Sigmoid colon (tissue), 7 donors: ENCODE data around the gene ANKIB1. TPM values are rescaled to one million over a fixed set of nuclear protein-coding genes. Genes with fewer than 3 reads are reported as not detected.

Source experiments
- DNase-seq: peaks from one replicate; pipeline ENCODE4 v3.0.0-alpha.2; 2019
- H3K27ac ChIP-seq, 4 donors: fragments of 200-600 bp; sonication (generic); one replicate each; pipeline ENCODE4 v1.5.1; 2016 to 2019; ENCODE audit warnings: mild to moderate bottlenecking in 1 of 4
- H3K27me3 ChIP-seq, 3 donors: fragments of 200-600 bp; sonication (generic); one replicate each; pipeline ENCODE4 v1.5.1; 2019; ENCODE audit warnings: mild to moderate bottlenecking in 1 of 3
- H3K36me3 ChIP-seq, 4 donors: fragments of 200-600 bp; sonication (generic); one replicate each; pipeline ENCODE4 v1.5.1; 2016 to 2019
- H3K4me1 ChIP-seq, 4 donors: fragments of 200-600 bp; sonication (generic); one replicate each; pipeline ENCODE4 v1.5.1; 2017 to 2019
- H3K4me3 ChIP-seq, 4 donors: fragments of 200-600 bp; sonication (generic); one replicate each; pipeline ENCODE4 v1.5.1; 2017 to 2019; ENCODE audit warnings: mild to moderate bottlenecking in 2 of 4, moderate library complexity in 1 of 4
- H3K9me3 ChIP-seq, 4 donors: fragments of 200-600 bp in 3 of 4; sonication (generic) in 3 of 4; one replicate each; pipeline versions ENCODE4 v1.5.1 to v1.6.1; 2013 to 2019
- EP300 ChIP-seq, 4 donors: sonication (generic); formaldehyde crosslinking; IDR thresholded peaks; one replicate each; pipeline ENCODE4 v1.6.1; 2017; ENCODE audit warnings: antibody characterized with exemption in 4 of 4
- POLR2A ChIP-seq, 2 donors: fragments of 450-650 bp; IDR thresholded peaks; one replicate each; pipeline ENCODE4 v1.6.1; 2016; ENCODE audit warnings: antibody characterized with exemption in 2 of 2, mild to moderate bottlenecking in 2 of 2, moderate library complexity in 2 of 2
- POLR2AphosphoS5 ChIP-seq, 4 donors: sonication (generic); formaldehyde crosslinking; IDR thresholded peaks; one replicate each; pipeline ENCODE4 v1.6.1; 2017; ENCODE audit warnings: antibody characterized with exemption in 4 of 4
- WGBS, 2 donors: extraction: QIAGEN DNeasy Blood & Tissue Kit; methylation state at CpG; one replicate each; pipeline ENCODE4 v1.1.7; 2013; 5-methylcytosine and 5-hydroxymethylcytosine counted together
- intact Hi-C: fragments of 100-400 bp; cut with DNase I; formaldehyde crosslinking; loops from one replicate; pipeline ENCODE4 v1.15.1; 2023
- polyA plus RNA-seq, 3 donors: library from polyadenylated mRNA; stranded (reverse); fragments of 200-250 nt; gene quantifications; one replicate each; pipeline ENCODE4 v1.2.3, GENCODE V29; 2013
- total RNA-seq, 4 donors: library from RNA; depleted of rRNA; stranded (reverse); fragments of >200 nt; gene quantifications; one replicate each; pipeline ENCODE4 v1.1.0, GENCODE V29; 2016
- TF ChIP-seq, protein P1 (sequence below), 4 experiments: fragments of 450-650 bp in 3 of 4; fragments of 200-600 bp in 1 of 4; IDR thresholded peaks; one replicate each; pipeline ENCODE4 v1.5.1; 2016 to 2019; ENCODE audit warnings: antibody characterized with exemption in 4 of 4, mild to moderate bottlenecking in 3 of 4, moderate library complexity in 2 of 4
- donor health status: healthy with polysubstance abuse.
- donor health status: Bipolar disorder and iron deficiency.
- donor health status: healthy.

The ANKIB1 gene
- total and polyA plus RNA-seq, 7 donors, result 12.6 to 37.5 (median 24.6) TPM

DNA sequence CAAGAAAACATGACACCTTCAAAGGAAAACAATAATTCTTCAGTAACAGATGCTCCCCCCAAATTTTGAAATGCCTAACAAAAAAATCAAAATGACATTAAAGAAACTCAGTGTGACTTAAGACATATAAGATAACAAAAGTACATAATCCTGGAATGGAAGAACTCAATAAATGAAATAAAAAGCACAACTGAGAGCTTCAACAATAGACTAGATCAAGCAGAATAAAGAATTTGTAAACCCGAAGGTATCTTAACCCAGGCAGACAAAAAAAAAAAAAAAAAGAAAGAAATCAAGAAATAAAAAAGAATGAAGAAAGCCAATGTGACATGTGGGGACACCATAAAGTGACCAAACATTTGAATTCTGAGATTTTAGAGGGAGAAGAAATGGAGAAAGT lies 39.1 kb upstream of the ANKIB1 start:
- TF ChIP-seq EP300 (IDR thresholded peaks at IDR 0.05) (no peak), POLR2AphosphoS5 (IDR thresholded peaks at IDR 0.05) (no peak), POLR2A (IDR thresholded peaks at IDR 0.05) (no peak)
- TF ChIP-seq, protein P1, sequence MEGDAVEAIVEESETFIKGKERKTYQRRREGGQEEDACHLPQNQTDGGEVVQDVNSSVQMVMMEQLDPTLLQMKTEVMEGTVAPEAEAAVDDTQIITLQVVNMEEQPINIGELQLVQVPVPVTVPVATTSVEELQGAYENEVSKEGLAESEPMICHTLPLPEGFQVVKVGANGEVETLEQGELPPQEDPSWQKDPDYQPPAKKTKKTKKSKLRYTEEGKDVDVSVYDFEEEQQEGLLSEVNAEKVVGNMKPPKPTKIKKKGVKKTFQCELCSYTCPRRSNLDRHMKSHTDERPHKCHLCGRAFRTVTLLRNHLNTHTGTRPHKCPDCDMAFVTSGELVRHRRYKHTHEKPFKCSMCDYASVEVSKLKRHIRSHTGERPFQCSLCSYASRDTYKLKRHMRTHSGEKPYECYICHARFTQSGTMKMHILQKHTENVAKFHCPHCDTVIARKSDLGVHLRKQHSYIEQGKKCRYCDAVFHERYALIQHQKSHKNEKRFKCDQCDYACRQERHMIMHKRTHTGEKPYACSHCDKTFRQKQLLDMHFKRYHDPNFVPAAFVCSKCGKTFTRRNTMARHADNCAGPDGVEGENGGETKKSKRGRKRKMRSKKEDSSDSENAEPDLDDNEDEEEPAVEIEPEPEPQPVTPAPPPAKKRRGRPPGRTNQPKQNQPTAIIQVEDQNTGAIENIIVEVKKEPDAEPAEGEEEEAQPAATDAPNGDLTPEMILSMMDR (IDR thresholded peaks at IDR 0.05), result no peak
- intact Hi-C loops, result loop anchor here (5.0 kb wide), 1 partner anchor 79 kb away; no protein-coding TSS in a partner anchor
- Histone ChIP-seq H3K36me3 (peaks cover 1 to 92% (median 39%) of the 10 kb centered on the region in 4 donors), H3K4me1 (no peaks in the 10 kb centered on the region), H3K27ac (no peak overlapping the region), H3K27me3 (no peaks in the 10 kb centered on the region), H3K4me3 (no peak overlapping the region), H3K9me3 (no peaks in the 10 kb centered on the region)
- WGBS, 2 donors, result 93 to 100% methylated on average over 1 of the region's 1 CpG
- DNase-seq, result no peak

DNA sequence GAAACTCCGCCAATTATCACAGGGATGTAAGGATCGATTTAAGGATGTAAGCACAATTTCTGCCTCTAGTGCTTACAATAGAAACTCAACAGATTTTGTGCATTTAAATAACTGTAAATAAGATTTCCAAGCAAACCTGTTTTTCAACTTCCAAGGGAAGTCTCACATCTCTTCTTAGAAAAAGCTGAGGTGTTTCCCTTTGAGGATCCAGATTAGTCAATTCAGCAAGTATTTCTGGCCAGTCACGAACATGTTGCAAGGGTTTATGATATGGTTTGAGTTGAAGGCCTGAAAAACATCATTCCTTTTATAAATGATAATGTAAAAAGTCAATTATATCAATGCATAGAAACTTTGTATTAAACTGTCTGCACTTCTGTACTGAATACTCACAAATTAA lies 24.0 kb upstream of the ANKIB1 start:
- intact Hi-C loops, result no loop called here
- no peak for DNase-seq
- no peaks in the 10 kb centered on the region for H3K9me3 ChIP-seq
- H3K4me3 ChIP-seq, result no peak overlapping the region
- no peaks in the 10 kb centered on the region for H3K4me1 ChIP-seq
- H3K36me3 ChIP-seq, result peaks cover 18 to 98% (median 31%) of the 10 kb centered on the region in 4 donors
- H3K27ac ChIP-seq, result no peak overlapping the region
- 97 to 99% methylated on average over 3 of the region's 3 CpGs for WGBS, 2 donors
- TF ChIP-seq, protein P1 (IDR thresholded peaks at IDR 0.05), result no peak
- TF ChIP-seq POLR2A (IDR thresholded peaks at IDR 0.05) (no peak), POLR2AphosphoS5 (IDR thresholded peaks at IDR 0.05) (no peak), EP300 (IDR thresholded peaks at IDR 0.05) (no peak)
- no peaks in the 10 kb centered on the region for H3K27me3 ChIP-seq

DNA sequence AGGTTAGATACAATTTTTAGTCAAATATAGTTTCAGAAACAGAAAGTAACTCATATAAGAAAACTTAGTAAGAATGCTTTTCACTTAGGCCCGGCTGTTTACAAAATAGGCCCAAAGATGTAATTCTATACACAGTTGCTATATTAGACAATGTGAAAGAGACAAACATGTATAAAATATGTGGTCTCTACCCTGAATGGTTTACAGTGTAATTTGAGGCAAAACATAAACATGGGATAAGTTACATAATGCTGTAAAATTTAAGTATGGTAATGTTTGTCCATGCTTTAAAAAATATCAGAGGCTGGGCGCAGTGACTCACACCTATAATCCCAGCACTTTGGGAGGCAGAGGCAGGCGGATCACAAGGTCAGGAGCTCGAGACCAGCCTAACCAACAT lies 18.8 kb upstream of the ANKIB1 start:
- H3K27ac ChIP-seq, result no peak overlapping the region
- no peak overlapping the region for H3K4me3 ChIP-seq
- H3K36me3 ChIP-seq, result peaks cover 0 to 89% (median 10%) of the 10 kb centered on the region in 4 donors
- DNase-seq, result no peak
- H3K27me3 ChIP-seq, result no peaks in the 10 kb centered on the region
- no peak for TF ChIP-seq POLR2A (IDR thresholded peaks at IDR 0.05)
- TF ChIP-seq, protein P1 (IDR thresholded peaks at IDR 0.05), result no peak
- TF ChIP-seq POLR2AphosphoS5 (IDR thresholded peaks at IDR 0.05), result no peak
- no peak for TF ChIP-seq EP300 (IDR thresholded peaks at IDR 0.05)
- 88 to 89% methylated on average over 4 of the region's 4 CpGs for WGBS, 2 donors
- H3K9me3 ChIP-seq, result no peaks in the 10 kb centered on the region
- no peaks in the 10 kb centered on the region for H3K4me1 ChIP-seq
- intact Hi-C loops, result no loop called here

DNA sequence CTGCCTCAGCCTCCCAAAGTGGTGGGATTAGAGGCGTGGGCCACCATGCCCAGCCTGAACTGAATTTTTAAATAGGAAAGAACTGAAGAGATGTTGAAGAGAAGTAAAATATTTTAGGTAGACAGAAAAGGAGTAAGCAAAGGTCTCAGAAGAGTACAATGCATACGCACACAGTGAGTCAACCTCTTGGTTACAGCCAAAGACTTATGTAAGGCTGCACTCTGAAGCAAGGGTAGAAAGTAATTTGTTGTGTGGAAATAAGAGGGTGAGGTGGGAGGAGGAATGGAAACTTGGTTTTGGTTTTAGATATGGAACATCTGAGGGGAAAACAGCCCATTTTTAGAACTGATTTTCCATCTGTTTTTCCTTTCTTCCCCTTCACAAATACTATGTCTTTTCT lies 17.7 kb upstream of the ANKIB1 start:
- WGBS, 2 donors, result 98% methylated on average over 2 of the region's 2 CpGs
- no peak for DNase-seq
- H3K27me3 ChIP-seq, result no peaks in the 10 kb centered on the region
- H3K4me1 ChIP-seq, result no peaks in the 10 kb centered on the region
- TF ChIP-seq, protein P1 (IDR thresholded peaks at IDR 0.05), result no peak
- TF ChIP-seq POLR2A (IDR thresholded peaks at IDR 0.05) (no peak), POLR2AphosphoS5 (IDR thresholded peaks at IDR 0.05) (no peak), EP300 (IDR thresholded peaks at IDR 0.05) (no peak)
- no peak overlapping the region for H3K27ac ChIP-seq
- intact Hi-C loops, result no loop called here
- peaks cover 0 to 90% (median 12%) of the 10 kb centered on the region in 4 donors for H3K36me3 ChIP-seq
- H3K9me3 ChIP-seq, result no peaks in the 10 kb centered on the region
- H3K4me3 ChIP-seq, result no peak overlapping the region

DNA sequence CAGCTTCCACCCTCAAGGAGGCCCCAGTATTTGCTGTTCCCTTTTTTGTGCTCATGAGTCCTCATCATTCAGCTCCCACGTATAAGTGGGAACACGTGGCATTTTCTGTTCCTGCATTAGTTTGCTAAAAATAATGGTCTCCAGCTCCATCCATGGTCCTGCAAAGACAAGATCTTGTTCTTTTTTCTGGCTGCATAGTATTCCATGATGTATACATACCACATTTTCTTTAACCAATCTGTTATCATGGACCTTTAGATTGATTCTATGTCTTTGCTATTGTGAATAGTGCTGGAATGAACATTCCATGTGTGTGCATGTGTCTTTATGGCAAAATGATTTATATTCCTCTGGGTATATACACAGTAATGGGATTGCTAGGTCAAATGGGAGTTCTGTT lies 17.0 kb upstream of the ANKIB1 start:
- peaks cover 4 to 91% (median 14%) of the 10 kb centered on the region in 4 donors for H3K36me3 ChIP-seq
- no peaks in the 10 kb centered on the region for H3K27me3 ChIP-seq
- no peaks in the 10 kb centered on the region for H3K9me3 ChIP-seq
- TF ChIP-seq POLR2A (IDR thresholded peaks at IDR 0.05) (no peak), EP300 (IDR thresholded peaks at IDR 0.05) (no peak), POLR2AphosphoS5 (IDR thresholded peaks at IDR 0.05) (no peak)
- TF ChIP-seq, protein P1 (IDR thresholded peaks at IDR 0.05), result no peak
- no peak overlapping the region for H3K4me3 ChIP-seq
- 97 to 98% methylated on average over 2 of the region's 2 CpGs for WGBS, 2 donors
- no peaks in the 10 kb centered on the region for H3K4me1 ChIP-seq
- H3K27ac ChIP-seq, result no peak overlapping the region
- intact Hi-C loops, result no loop called here
- DNase-seq, result no peak
